Measurements from ENCODE around the gene SLC44A5. TPM values are rescaled to one million over a fixed set of nuclear protein-coding genes. Genes with fewer than 3 reads are reported as not detected.

The SLC44A5 gene
- total and polyA plus RNA-seq, 2 donors from 2014 or later, result 0.66 to 5.0 TPM

GRCh38 chr1:75475696-75476095 is 135.2 kb downstream of the SLC44A5 start:
- no peak for FAIRE-seq

GRCh38 chr1:75472971-75473603 is 137.8 kb downstream of the SLC44A5 start:
- Histone ChIP-seq H3K9me3 (ENCODE audit: control insufficient read depth in 2 of 3, insufficient read depth in 1 of 3, low read length in 3 of 3) (no peaks in the 10 kb centered on the region), H3K4me3 (ENCODE audit: low read length in 3 of 3) (no peak overlapping the region), H3K36me3 (ENCODE audit: control insufficient read depth in 2 of 3, insufficient read depth in 3 of 3, low read length in 3 of 3) (no peaks in the 10 kb centered on the region), H3K27me3 (ENCODE audit: control insufficient read depth, insufficient read depth, low read length) (no peaks in the 10 kb centered on the region), H3K4me1 (ENCODE audit: control insufficient read depth in 2 of 3, insufficient read depth in 2 of 3, low read depth in 1 of 3, low read length in 3 of 3) (no peaks in the 10 kb centered on the region), H3K9ac (ENCODE audit: low read length in 3 of 3) (no peak overlapping the region), H3K27ac (ENCODE audit: low read depth in 2 of 2, low read length in 2 of 2) (no peak overlapping the region)
- DNase-seq (no peak), FAIRE-seq (no peak)
- intact Hi-C loops (cut with DNase I), result no loop called here
- TF ChIP-seq CTCF (IDR thresholded peaks at IDR 0.05; ENCODE audit: borderline replicate concordance, extremely low read depth, insufficient read depth), result no peak

More at GRCh38 chr1:75475696-75476095, 135.2 kb downstream of the SLC44A5 start:
- intact Hi-C loops (cut with DNase I), result no loop called here
- Histone ChIP-seq H3K27me3 (ENCODE audit: control insufficient read depth, insufficient read depth, low read length) (no peaks in the 10 kb centered on the region), H3K4me1 (ENCODE audit: control insufficient read depth in 2 of 3, insufficient read depth in 2 of 3, low read depth in 1 of 3, low read length in 3 of 3) (no peaks in the 10 kb centered on the region), H3K9ac (ENCODE audit: low read length in 3 of 3) (no peak overlapping the region), H3K4me3 (ENCODE audit: low read length in 3 of 3) (no peak overlapping the region), H3K9me3 (ENCODE audit: control insufficient read depth in 2 of 3, insufficient read depth in 1 of 3, low read length in 3 of 3) (no peaks in the 10 kb centered on the region), H3K36me3 (ENCODE audit: control insufficient read depth in 2 of 3, insufficient read depth in 3 of 3, low read length in 3 of 3) (no peaks in the 10 kb centered on the region), H3K27ac (ENCODE audit: low read depth in 2 of 2, low read length in 2 of 2) (no peak overlapping the region)
- no peak for TF ChIP-seq CTCF (IDR thresholded peaks at IDR 0.05; ENCODE audit: borderline replicate concordance, extremely low read depth, insufficient read depth)
- no peak for DNase-seq

- FAIRE-seq (no peak), DNase-seq (no peak)
- Histone ChIP-seq H3K4me3 (ENCODE audit: low read length in 3 of 3) (no peak overlapping the region), H3K36me3 (ENCODE audit: control insufficient read depth in 2 of 3, insufficient read depth in 3 of 3, low read length in 3 of 3) (no peaks in the 10 kb centered on the region), H3K4me1 (ENCODE audit: control insufficient read depth in 2 of 3, insufficient read depth in 2 of 3, low read depth in 1 of 3, low read length in 3 of 3) (no peaks in the 10 kb centered on the region), H3K9me3 (ENCODE audit: control insufficient read depth in 2 of 3, insufficient read depth in 1 of 3, low read length in 3 of 3) (peaks cover 0 to 2% (median 0%) of the 10 kb centered on the region in 3 donors), H3K9ac (ENCODE audit: low read length in 3 of 3) (no peak overlapping the region), H3K27ac (ENCODE audit: low read depth in 2 of 2, low read length in 2 of 2) (no peak overlapping the region), H3K27me3 (ENCODE audit: control insufficient read depth, insufficient read depth, low read length) (no peaks in the 10 kb centered on the region)
- intact Hi-C loops (cut with DNase I), result no loop called here
- no peak for TF ChIP-seq CTCF (IDR thresholded peaks at IDR 0.05; ENCODE audit: borderline replicate concordance, extremely low read depth, insufficient read depth)
These were observed 138.6 kb downstream of the SLC44A5 start for GRCh38 chr1:75472089-75472970.

Data from kidney (tissue), 14 donors.